ENCODE data around the gene ATXN7L3. TPM values are rescaled to one million over a fixed set of nuclear protein-coding genes. Genes with fewer than 3 reads are reported as not detected.
A peak's percentile ranks its signal among the peaks of the same experiment; 100 is the strongest.

Gene ATXN7L3
- total and polyA plus RNA-seq, 7 experiments from 2014 or later, result 10.5 to 130 (median 107) TPM

DNA sequence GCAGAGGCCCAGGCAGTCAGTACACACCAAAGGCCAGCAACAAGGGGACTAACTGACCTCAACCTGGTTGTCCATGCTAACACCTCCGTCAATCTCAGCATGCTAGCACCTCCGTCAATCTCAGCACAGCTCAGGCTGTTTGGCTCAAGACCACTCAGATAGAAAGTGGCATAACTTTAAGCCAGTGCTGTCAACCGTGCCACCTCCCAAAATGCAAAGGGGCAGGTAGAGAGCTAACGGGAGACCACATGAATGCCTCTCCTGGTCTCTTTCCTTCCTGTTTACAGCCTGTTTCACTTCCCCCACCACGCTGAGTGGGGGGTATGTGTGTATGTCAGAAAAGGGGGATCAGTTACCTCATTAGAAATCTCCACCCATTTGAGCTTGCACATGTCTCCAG is 16.5 kb upstream of the ATXN7L3 start:
- intact Hi-C loops (cut with micrococcal nuclease), result loop anchor here in 1 of 2 donors (10.0 kb wide), 2 partner anchors 851 to 1099 kb away; partner anchors contain the start of gene MAP3K14
- Histone ChIP-seq H3K27me3 (ENCODE audit: control insufficient read depth in 2 of 2, insufficient read depth in 2 of 2, low read length in 2 of 2) (no peaks in the 10 kb centered on the region), H3K4me3 (ENCODE audit: low read length) (peak overlapping the region; percentile 68), H3K4me1 (ENCODE audit: control insufficient read depth in 2 of 2, insufficient read depth in 2 of 2, low read length in 2 of 2) (peaks cover 38 to 53% of the 10 kb centered on the region in 2 donors), H3K27ac (ENCODE audit: low read depth, low read length) (peak overlapping the region; percentile 90), H3K9me3 (ENCODE audit: control insufficient read depth in 2 of 3, low read length in 3 of 3) (no peaks in the 10 kb centered on the region), H3K36me3 (ENCODE audit: control insufficient read depth in 2 of 3, insufficient read depth in 3 of 3, low read length in 3 of 3) (peaks cover 9 to 57% (median 23%) of the 10 kb centered on the region in 3 experiments)
- H3K27ac Mint-ChIP-seq, result peak overlapping the region; percentile 87 to 99 (median 97)
- CTCF ChIA-PET, result interaction anchor here (1.0 to 1.8 kb wide), 6 partner anchors 12 to 135 kb away, joined by 3 to 8 read pairs (median 4); no protein-coding TSS in a partner anchor
- H3K36me3 Mint-ChIP-seq, result peaks cover 6 to 40% (median 23%) of the 10 kb centered on the region in 5 donors
- H3K27me3 Mint-ChIP-seq, result no peaks in the 10 kb centered on the region
- peak in 7 of 9 donors; percentile 59 to 79 (median 70) for DNase-seq
- peaks cover 45 to 62% (median 55%) of the 10 kb centered on the region in 7 donors for H3K4me1 Mint-ChIP-seq
- POLR2A ChIA-PET, result interaction anchor here (0.6 to 14.1 kb wide), 13 partner anchors 7 to 138 kb away, joined by 3 to 319 read pairs (median 6); partner anchors contain the start of genes ATXN7L3, SLC25A39 and TMUB2
- H3K9me3 Mint-ChIP-seq, result peaks cover 0 to 6% (median 0%) of the 10 kb centered on the region in 11 donors
- H3K4me3 Mint-ChIP-seq, result peak overlapping the region; percentile 76 to 91 (median 86)
- no peak for ATAC-seq

DNA sequence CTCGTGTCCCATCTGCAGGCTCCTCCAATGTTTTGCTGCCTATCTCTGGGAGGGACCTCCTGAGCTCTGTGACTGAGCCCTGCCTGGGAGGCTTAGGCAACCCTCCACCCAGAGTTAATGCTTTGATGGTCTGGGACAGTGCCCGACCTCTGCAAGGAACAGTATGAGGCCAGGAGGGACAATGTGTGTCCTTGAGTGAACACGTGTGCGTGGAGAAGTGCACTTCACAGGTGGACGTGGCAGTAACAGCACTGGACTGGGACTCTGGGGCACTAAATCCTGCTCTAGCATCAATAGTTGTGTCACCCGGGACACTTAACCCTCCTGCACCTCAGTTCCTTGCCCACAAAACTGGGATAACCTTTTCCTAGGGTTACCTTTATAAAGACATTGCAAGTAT is 15.2 kb upstream of the ATXN7L3 start:
- peak overlapping the region; percentile 90 for H3K27ac ChIP-seq (ENCODE audit: low read depth, low read length)
- DNase-seq (no peak), ATAC-seq (no peak)
- no peaks in the 10 kb centered on the region for H3K27me3 ChIP-seq (ENCODE audit: control insufficient read depth in 2 of 2, insufficient read depth in 2 of 2, low read length in 2 of 2)
- intact Hi-C loops (cut with micrococcal nuclease), result loop anchor here in 1 of 2 donors (10.0 kb wide), 2 partner anchors 850 to 1100 kb away; partner anchors contain the start of gene MAP3K14
- H3K4me1 ChIP-seq (ENCODE audit: control insufficient read depth in 2 of 2, insufficient read depth in 2 of 2, low read length in 2 of 2), result peaks cover 48 to 66% of the 10 kb centered on the region in 2 donors
- ChIA-PET POLR2A (interaction anchor here (1.0 to 14.1 kb wide), 5 partner anchors 9 to 130 kb away, joined by 3 to 319 read pairs (median 21); partner anchors contain the start of genes ATXN7L3, GRN and SLC25A39), CTCF (interaction anchor here (0.7 to 1.2 kb wide), 2 partner anchors 61 to 136 kb away, joined by 3 read pairs; no protein-coding TSS in a partner anchor)
- no peaks in the 10 kb centered on the region for H3K27me3 Mint-ChIP-seq
- H3K27ac Mint-ChIP-seq, result peak overlapping the region; percentile 69 to 99 (median 97)
- peaks cover 6 to 44% (median 26%) of the 10 kb centered on the region in 5 donors for H3K36me3 Mint-ChIP-seq
- H3K4me3 ChIP-seq (ENCODE audit: low read length), result no peak overlapping the region
- peaks cover 49 to 70% (median 62%) of the 10 kb centered on the region in 7 donors for H3K4me1 Mint-ChIP-seq
- peaks cover 12 to 54% (median 24%) of the 10 kb centered on the region in 3 experiments for H3K36me3 ChIP-seq (ENCODE audit: control insufficient read depth in 2 of 3, insufficient read depth in 3 of 3, low read length in 3 of 3)
- H3K9me3 Mint-ChIP-seq, result peaks cover 0 to 3% (median 0%) of the 10 kb centered on the region in 11 donors
- peak overlapping the region; percentile 44 to 91 (median 83) for H3K4me3 Mint-ChIP-seq
- no peaks in the 10 kb centered on the region for H3K9me3 ChIP-seq (ENCODE audit: control insufficient read depth in 2 of 3, low read length in 3 of 3)

DNA sequence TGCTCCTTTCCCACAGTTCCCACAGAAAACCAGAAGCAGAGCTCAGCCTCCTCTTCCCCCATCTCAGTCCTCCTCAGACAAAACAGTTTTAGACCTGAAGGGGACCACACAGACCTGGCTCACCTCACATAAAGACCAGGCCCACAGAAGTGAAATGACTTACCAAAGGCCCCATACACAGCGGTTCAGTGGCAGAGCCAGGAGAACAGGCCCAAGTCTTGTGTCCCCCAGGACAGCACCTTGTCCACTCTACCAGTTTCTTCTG is 14.5 kb upstream of the ATXN7L3 start:
- H3K27me3 Mint-ChIP-seq, result no peaks in the 10 kb centered on the region
- Histone ChIP-seq H3K4me3 (ENCODE audit: low read length) (no peak overlapping the region), H3K9me3 (ENCODE audit: control insufficient read depth in 2 of 3, low read length in 3 of 3) (no peaks in the 10 kb centered on the region), H3K27ac (ENCODE audit: low read depth, low read length) (peak overlapping the region; percentile 90), H3K4me1 (ENCODE audit: control insufficient read depth in 2 of 2, insufficient read depth in 2 of 2, low read length in 2 of 2) (peaks cover 51 to 69% of the 10 kb centered on the region in 2 donors), H3K36me3 (ENCODE audit: control insufficient read depth in 2 of 3, insufficient read depth in 3 of 3, low read length in 3 of 3) (peaks cover 17 to 61% (median 31%) of the 10 kb centered on the region in 3 experiments), H3K27me3 (ENCODE audit: control insufficient read depth in 2 of 2, insufficient read depth in 2 of 2, low read length in 2 of 2) (no peaks in the 10 kb centered on the region)
- POLR2A ChIA-PET, result interaction anchor here (1.0 to 14.1 kb wide), 5 partner anchors 8 to 131 kb away, joined by 3 to 319 read pairs (median 21); partner anchors contain the start of genes ATXN7L3, GRN and SLC25A39
- CTCF ChIA-PET, result interaction anchor here (1.1 to 2.0 kb wide), 2 partner anchors 12 to 117 kb away, joined by 3 to 4 read pairs; no protein-coding TSS in a partner anchor
- ATAC-seq (no peak), DNase-seq (no peak)
- H3K4me3 Mint-ChIP-seq, result peak overlapping the region in 6 of 10 donors; percentile 28 to 91 (median 70)
- H3K36me3 Mint-ChIP-seq, result peaks cover 6 to 46% (median 26%) of the 10 kb centered on the region in 5 donors
- intact Hi-C loops (cut with micrococcal nuclease), result loop anchor here in 1 of 2 donors (10.0 kb wide), 2 partner anchors 849 to 1101 kb away; partner anchors contain the start of gene MAP3K14
- peaks cover 51 to 74% (median 62%) of the 10 kb centered on the region in 7 donors for H3K4me1 Mint-ChIP-seq
- peaks cover 0 to 3% (median 0%) of the 10 kb centered on the region in 11 donors for H3K9me3 Mint-ChIP-seq
- H3K27ac Mint-ChIP-seq, result peak overlapping the region; percentile 56 to 99 (median 97)

DNA sequence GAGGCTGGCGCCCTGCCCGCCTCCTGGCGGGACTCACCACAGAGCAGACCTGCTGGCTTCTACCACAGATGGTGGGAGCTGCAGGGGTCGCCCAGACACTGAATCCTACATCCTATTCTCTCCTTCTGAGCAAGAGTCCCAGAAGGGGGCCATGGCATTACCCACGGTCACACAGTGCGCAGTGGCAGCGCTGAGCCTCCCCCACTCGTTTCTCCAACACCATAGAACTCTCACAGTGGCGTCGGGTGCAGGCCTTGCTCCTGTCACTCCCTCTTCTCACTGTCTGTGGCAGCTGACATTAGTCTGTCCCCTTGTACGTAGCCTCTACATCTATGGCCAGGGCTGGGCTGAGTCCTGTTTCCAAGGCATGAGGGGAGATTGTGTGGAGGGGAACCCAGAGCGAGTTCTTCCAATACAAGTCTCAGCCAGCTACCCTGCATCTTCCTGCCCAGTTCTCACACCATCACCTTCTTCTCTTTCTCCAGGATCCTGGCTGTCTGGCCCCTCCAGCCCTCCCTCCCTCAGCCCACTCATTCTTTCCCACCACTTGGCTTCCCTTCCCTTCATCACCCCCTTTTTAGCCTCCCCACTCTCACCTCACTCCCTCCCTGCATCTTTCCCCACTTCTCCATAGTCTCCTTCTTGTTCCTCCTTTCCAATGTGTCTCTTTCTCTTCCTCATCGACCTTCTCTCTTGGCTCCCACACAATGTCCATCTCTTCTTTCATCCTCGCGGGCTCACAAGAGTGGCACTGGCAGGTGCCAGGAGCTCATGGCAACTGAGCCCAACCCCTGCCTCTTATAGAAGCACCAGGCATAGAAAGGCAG is 13.9 kb upstream of the ATXN7L3 start:
- CTCF ChIA-PET, result interaction anchor here (1.1 to 2.0 kb wide), 2 partner anchors 12 to 118 kb away, joined by 3 to 4 read pairs; no protein-coding TSS in a partner anchor
- H3K36me3 ChIP-seq (ENCODE audit: control insufficient read depth in 2 of 3, insufficient read depth in 3 of 3, low read length in 3 of 3), result peaks cover 19 to 67% (median 34%) of the 10 kb centered on the region in 3 experiments
- H3K4me1 ChIP-seq (ENCODE audit: control insufficient read depth in 2 of 2, insufficient read depth in 2 of 2, low read length in 2 of 2), result peaks cover 51 to 69% of the 10 kb centered on the region in 2 donors
- H3K27ac ChIP-seq (ENCODE audit: low read depth, low read length), result peak overlapping the region; percentile 90
- no peaks in the 10 kb centered on the region for H3K27me3 Mint-ChIP-seq
- intact Hi-C loops (cut with micrococcal nuclease), result loop anchor here in 1 of 2 donors (10.0 kb wide), 2 partner anchors 849 to 1101 kb away; partner anchors contain the start of gene MAP3K14
- DNase-seq, result no peak
- H3K27ac Mint-ChIP-seq, result peak overlapping the region; percentile 56 to 99 (median 97)
- ATAC-seq, result no peak
- POLR2A ChIA-PET, result interaction anchor here (0.7 to 14.1 kb wide), 6 partner anchors 7 to 132 kb away, joined by 3 to 319 read pairs (median 24); partner anchors contain the start of genes ATXN7L3 and SLC25A39
- H3K4me3 Mint-ChIP-seq, result peak overlapping the region in 7 of 10 donors; percentile 28 to 91 (median 70)
- H3K27me3 ChIP-seq (ENCODE audit: control insufficient read depth in 2 of 2, insufficient read depth in 2 of 2, low read length in 2 of 2), result no peaks in the 10 kb centered on the region
- peaks cover 0 to 3% (median 0%) of the 10 kb centered on the region in 11 donors for H3K9me3 Mint-ChIP-seq
- peaks cover 6 to 49% (median 27%) of the 10 kb centered on the region in 5 donors for H3K36me3 Mint-ChIP-seq
- no peaks in the 10 kb centered on the region for H3K9me3 ChIP-seq (ENCODE audit: control insufficient read depth in 2 of 3, low read length in 3 of 3)
- peaks cover 51 to 77% (median 62%) of the 10 kb centered on the region in 7 donors for H3K4me1 Mint-ChIP-seq
- H3K4me3 ChIP-seq (ENCODE audit: low read length), result no peak overlapping the region

DNA sequence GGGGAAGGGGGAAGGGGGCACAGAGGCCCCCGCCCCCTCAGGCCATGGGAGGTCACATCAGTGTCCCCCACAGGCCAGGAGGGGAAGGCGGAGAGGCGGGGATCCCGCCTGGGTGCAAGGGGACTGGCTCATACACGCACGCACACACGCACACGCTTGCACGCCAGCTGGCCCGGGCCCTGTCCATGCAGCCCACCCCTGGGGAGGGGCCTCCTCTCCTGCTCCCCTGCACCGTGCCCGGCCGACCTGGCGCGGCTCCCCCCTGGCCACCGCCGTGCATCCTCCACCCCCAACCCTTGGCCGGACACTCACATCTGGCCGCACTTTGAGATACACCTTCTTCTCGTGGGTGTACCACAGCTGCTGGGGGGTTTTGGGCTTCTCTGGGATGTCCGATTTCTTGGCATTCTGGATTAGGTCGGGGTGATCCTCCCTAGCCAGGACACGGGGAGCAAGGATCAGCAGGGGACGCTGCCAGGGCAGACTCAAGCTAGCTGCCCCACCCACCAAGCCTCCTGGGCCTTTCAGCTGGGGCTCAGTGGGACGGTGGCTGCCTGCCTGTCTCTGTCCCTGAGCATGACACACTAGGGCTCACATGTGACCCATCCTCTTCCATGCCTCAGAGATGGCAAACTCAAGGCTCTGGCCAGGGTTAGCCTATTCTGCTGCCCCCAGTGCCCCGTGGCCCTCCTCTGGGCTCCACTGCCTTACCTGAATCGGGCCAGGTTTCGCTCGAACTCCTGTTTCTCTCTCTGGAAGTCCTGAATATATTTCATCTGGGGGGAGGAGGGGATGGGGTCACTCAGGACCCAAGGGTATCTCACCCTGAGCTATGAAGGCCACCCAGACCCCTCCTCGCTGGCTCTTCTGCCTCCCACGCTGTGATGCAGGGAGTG is 13.1 kb upstream of the ATXN7L3 start:
- Histone ChIP-seq H3K27ac (ENCODE audit: low read depth, low read length) (peak overlapping the region; percentile 90), H3K4me1 (ENCODE audit: control insufficient read depth in 2 of 2, insufficient read depth in 2 of 2, low read length in 2 of 2) (peaks cover 47 to 69% of the 10 kb centered on the region in 2 donors), H3K9me3 (ENCODE audit: control insufficient read depth in 2 of 3, low read length in 3 of 3) (no peaks in the 10 kb centered on the region), H3K36me3 (ENCODE audit: control insufficient read depth in 2 of 3, insufficient read depth in 3 of 3, low read length in 3 of 3) (peaks cover 24 to 76% (median 38%) of the 10 kb centered on the region in 3 experiments), H3K4me3 (ENCODE audit: low read length) (no peak overlapping the region), H3K27me3 (ENCODE audit: control insufficient read depth in 2 of 2, insufficient read depth in 2 of 2, low read length in 2 of 2) (no peaks in the 10 kb centered on the region)
- ChIA-PET CTCF (interaction anchor here (0.6 to 5.0 kb wide), 8 partner anchors 7 to 135 kb away, joined by 3 to 47 read pairs (median 8); partner anchors contain the start of genes TMUB2 and UBTF), POLR2A (interaction anchor here (0.7 to 14.1 kb wide), 6 partner anchors 7 to 133 kb away, joined by 3 to 319 read pairs (median 44); partner anchors contain the start of genes ATXN7L3, SLC25A39, TMUB2 and UBTF)
- H3K27ac Mint-ChIP-seq, result peak overlapping the region in 8 of 9 donors; percentile 87 to 99 (median 98)
- H3K4me1 Mint-ChIP-seq, result peaks cover 49 to 80% (median 64%) of the 10 kb centered on the region in 7 donors
- H3K27me3 Mint-ChIP-seq, result no peaks in the 10 kb centered on the region
- peak overlapping the region in 4 of 10 donors; percentile 17 to 91 (median 76) for H3K4me3 Mint-ChIP-seq
- DNase-seq (peak in 1 of 9 donors; percentile 20), ATAC-seq (no peak)
- H3K36me3 Mint-ChIP-seq, result peaks cover 12 to 55% (median 33%) of the 10 kb centered on the region in 5 donors
- H3K9me3 Mint-ChIP-seq, result peaks cover 0 to 3% (median 0%) of the 10 kb centered on the region in 11 donors
- intact Hi-C loops (cut with micrococcal nuclease), result loop anchor here in 1 of 2 donors (10.0 kb wide), 2 partner anchors 848 to 1102 kb away; partner anchors contain the start of gene MAP3K14
